Activated gamma-delta T cell treated with anti-CD3 and anti-CD28 coated beads, Interleukin-2, amount 50 U/mL, for 16 hours (primary cell): Measurements from ENCODE around the gene CIC.
A peak's percentile ranks its signal among the peaks of the same experiment; 100 is the strongest.

ENCODE experiments used
- DNase-seq: peaks from one replicate; pipeline ENCODE4 v3.0.0-alpha.2; 2020; ENCODE audit warnings: low read depth

CIC gene

DNA sequence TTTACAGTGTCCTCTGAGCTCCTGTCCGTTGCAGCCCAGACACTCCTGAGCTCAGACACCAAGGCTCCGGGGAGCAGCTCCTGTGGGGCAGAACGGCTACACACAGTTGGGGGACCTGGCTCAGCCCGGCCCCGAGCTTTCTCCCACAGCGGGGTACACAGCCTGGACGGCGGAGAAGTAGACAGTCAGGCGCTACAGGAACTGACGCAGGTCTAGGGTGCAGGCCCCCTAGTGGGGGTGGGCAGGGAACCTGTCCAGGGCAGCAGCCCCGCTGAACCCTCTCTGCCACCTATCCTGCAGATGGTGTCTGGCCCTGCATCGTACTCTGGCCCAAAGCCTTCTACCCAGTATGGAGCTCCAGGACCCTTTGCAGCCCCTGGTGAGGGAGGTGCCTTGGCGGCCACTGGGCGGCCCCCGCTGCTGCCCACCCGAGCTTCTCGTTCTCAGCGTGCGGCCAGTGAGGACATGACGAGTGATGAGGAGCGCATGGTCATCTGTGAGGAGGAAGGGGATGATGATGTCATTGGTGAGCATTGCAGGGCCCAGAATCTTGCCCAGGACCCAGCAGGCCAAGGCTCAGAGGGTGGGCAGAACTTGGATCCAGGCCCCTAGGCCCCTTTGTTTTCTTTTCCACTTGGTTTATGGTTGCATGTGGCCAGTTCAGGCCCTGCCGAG is 20.0 kb downstream of the CIC start:
- no peak for DNase-seq

DNA sequence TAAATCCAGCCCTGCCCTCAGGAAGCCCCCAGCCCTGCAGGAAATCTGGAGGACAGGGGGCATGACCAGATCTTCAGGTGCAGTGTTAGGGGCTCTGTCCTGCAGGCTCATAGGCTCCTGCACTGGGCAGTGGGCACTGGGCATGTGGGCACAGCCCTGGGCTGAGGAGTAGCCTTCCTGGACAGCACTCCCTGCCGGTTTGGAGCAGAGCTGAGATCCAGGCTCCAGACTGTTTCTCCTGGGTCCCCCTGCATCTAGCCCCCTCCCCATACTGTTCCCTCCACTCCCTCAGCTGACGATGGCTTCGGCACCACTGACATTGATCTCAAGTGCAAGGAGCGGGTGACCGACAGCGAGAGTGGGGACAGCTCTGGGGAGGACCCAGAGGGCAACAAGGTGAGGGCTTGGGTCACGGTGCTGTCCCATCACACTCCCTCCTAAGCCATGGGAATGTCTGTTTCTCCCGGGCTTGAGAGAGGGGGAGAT is 20.5 kb downstream of the CIC start:
- DNase-seq: no peak

DNA sequence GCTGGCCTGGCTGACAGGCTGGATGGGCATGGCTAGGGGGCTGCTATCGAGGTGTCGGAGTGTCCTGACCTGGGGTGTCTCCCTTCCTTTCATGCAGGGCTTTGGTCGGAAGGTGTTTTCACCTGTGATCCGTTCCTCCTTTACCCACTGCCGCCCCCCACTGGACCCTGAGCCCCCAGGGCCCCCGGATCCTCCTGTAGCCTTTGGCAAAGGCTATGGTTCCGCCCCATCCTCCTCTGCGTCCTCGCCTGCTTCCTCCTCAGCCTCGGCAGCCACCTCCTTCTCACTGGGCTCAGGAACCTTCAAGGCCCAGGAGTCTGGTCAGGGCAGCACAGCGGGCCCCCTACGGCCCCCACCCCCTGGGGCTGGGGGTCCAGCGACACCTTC is 21.1 kb downstream of the CIC start:
- no peak for DNase-seq

DNA sequence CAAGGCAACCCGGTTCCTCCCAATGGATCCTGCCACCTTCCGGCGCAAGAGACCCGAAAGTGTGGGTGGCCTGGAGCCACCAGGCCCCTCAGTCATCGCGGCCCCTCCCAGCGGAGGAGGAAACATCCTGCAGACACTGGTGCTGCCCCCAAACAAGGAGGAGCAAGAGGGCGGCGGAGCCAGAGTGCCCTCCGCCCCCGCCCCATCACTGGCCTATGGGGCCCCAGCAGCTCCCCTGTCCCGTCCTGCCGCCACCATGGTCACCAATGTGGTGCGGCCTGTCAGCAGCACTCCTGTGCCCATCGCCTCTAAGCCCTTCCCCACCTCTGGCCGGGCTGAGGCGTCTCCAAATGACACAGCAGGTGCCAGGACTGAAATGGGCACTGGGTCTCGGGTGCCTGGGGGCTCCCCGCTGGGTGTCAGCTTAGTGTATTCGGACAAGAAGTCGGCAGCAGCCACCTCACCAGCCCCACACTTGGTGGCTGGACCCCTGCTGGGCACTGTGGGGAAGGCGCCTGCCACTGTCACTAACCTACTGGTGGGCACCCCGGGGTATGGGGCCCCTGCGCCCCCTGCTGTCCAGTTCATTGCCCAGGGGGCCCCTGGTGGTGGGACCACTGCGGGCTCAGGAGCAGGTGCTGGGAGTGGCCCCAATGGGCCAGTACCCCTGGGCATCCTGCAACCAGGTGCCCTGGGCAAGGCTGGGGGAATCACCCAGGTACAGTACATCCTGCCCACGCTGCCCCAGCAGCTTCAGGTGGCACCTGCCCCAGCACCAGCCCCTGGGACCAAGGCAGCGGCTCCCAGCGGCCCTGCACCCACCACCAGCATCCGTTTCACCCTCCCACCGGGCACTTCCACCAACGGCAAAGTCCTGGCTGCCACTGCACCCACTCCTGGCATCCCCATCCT is 21.7 kb downstream of the CIC start:
- DNase-seq: peak; percentile 58

DNA sequence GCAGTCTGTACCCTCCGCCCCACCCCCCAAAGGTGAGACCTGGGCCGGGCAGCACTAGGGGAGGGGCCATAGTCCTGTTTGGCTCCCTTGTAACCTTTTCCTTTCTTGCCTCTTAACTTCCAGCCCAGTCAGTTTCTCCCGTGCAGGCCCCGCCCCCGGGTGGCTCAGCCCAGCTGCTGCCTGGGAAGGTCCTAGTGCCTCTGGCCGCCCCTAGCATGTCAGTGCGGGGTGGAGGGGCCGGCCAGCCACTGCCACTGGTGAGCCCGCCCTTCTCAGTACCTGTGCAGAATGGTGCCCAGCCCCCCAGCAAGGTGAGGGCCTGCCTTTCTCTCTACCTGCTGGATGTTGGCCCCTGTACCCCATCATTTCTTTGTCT is 22.4 kb downstream of the CIC start:
- DNase-seq: no peak

DNA sequence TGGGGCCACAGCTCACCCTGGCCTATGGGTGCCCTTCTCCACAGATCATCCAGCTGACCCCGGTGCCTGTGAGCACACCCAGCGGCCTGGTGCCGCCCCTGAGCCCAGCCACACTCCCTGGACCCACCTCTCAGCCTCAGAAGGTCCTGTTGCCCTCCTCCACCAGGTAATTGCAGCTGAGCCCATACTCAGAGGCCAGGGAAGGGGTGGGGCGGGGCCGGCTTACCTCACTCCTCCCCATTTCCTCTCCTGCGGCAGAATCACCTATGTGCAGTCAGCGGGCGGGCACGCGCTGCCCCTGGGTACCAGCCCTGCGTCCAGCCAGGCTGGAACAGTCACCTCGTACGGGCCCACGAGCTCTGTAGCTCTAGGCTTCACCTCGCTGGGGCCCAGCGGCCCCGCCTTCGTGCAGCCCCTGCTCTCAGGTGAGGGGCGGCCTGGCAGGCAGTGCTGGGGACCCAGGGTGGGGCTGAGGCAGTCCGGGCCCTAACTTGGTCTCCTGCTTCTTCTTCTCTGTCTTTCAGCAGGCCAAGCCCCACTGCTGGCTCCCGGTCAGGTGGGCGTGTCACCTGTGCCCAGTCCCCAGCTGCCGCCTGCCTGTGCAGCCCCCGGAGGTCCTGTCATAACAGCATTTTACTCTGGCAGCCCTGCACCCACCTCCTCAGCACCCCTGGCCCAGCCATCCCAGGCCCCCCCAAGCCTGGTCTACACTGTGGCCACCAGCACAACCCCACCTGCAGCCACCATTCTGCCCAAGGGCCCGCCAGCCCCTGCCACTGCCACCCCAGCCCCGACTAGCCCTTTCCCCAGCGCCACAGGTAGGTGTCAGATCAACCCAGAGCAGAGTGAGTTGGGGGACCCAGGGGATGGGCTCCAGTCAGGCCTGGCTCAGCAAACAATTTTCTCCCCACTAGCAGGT is 23.2 kb downstream of the CIC start:
- no peak for DNase-seq

GRCh38 chr19:42292963-42293362 is 23.9 kb downstream of the CIC start:
- DNase-seq: no peak

DNA sequence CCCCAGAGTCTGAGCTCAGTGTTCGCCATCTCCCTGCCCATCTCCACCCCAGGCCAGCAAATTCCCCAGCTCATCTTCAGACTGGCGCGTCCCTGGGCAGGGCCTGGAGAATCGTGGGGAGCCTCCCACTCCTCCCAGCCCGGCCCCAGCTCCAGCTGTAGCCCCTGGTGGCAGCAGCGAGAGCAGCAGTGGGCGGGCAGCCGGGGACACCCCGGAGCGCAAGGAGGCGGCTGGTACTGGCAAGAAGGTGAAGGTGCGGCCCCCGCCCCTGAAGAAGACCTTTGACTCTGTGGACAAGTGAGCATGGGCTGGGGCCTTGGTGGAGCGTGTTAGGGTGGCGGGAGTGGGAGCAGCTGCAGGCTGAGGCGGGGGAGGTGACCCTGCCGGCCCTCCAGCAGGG is 24.5 kb downstream of the CIC start:
- DNase-seq: no peak

DNA sequence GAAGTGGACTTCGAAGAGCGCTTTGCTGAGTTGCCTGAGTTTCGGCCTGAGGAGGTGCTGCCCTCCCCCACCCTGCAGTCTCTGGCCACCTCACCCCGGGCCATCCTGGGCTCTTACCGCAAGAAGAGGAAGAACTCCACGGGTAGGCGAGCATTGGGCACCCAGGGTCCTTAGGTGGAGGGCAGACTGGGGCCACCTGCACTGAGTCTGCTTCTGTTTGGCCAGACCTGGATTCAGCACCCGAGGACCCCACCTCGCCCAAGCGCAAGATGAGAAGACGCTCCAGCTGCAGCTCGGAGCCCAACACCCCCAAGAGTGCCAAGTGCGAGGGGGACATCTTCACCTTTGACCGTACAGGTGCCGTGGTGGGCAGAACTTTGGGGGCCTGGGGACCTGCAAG is 24.9 kb downstream of the CIC start:
- no peak for DNase-seq

GRCh38 chr19:42294471-42295137 is 25.6 kb downstream of the CIC start:
- DNase-seq: no peak

- DNase-seq: no peak
Observed at GRCh38 chr19:42295342-42295741, 26.3 kb downstream of the CIC start.

GRCh38 chr19:42295831-42296525 is 26.9 kb downstream of the CIC start:
- DNase-seq: peak; percentile 87

DNA sequence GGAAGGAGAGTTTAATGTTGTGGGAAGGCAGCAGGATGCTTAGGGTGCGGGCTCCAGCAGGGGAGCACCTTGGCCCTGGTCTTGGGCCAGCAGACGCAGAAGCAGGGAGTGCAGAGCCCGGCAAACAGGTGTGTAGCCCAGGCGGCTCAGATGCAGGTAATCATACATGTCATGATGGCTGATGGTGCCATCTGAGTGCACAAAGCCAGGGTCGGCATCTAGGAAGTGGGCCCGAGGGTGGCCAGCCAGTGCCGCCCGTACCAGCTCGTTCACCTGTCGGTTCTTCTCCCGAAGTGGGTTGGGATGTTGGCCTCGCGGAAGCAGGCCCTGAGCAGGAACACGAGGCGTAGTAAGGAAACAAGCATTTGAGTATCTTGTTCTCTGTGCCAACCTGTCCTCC is 28.0 kb downstream of the CIC start:
- DNase-seq: no peak

GRCh38 chr19:42301646-42302203 is 32.7 kb downstream of the CIC start, which contains the start of gene PRR19:
TSS of gene PRR19 (plus strand) at chr19:42302132. CDS start at chr19:42309585, 7,453 bp downstream.
- DNase-seq: no peak

DNA sequence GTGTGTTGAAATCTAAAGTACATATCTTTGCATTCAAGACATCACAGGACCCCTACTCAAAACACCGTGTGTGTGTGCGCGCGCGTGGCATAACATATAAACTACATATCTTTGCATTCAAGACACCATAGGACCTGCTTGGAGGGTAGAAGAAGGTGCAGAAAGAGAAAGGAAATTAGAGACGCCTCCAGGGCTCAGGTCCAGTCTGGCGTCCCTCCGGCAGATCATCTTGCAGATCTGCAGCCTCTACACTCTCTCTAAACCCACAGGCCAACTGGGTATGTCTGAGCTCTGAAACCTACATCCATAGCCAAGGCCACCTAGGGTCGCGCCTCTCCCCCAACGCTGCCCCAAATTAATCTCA is 34.0 kb downstream of the CIC start:
- no peak for DNase-seq

- DNase-seq: no peak
Observed at GRCh38 chr19:42303876-42304275, 34.8 kb downstream of the CIC start.

DNA sequence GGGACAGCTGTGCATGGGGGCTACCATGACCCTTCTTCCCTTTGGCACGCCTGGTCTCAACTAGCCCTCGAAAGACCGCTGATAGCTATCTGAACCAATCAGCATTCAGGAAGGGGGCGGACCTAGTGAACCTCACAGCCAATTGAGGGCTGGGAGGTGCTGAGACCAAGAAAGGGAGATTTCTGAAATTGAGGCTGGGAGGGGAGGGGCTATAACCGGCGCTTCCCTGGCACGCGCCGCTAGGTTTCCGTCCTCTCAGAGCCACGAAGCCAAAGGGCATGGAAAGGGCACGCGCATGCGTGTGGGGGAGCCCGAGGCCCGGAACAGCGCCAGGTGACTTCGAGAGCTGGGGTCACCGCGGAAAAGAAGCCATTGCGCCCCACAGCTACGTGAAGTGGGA is 37.6 kb downstream of the CIC start:
- no peak for DNase-seq

DNA sequence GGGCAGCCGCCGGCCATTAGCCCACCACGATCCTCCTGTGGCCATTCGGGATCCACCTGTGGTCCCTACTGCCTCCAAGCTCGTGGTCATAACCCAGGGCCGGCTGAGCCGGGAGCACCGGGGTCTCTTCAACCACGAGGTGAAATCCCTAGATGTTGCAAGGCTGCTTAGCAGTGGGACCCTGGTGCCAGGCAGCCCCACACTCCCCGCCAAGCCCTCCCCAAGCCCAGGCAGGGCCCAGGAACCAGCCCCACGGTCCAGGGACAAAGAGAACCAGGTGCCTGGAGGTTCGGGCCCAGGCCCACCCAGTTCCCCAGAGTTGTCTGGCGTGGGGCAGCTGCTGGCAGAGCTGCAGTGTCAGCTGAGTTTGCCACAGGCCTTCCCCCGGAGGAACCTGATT is 40.6 kb downstream of the CIC start:
- DNase-seq: no peak

DNA sequence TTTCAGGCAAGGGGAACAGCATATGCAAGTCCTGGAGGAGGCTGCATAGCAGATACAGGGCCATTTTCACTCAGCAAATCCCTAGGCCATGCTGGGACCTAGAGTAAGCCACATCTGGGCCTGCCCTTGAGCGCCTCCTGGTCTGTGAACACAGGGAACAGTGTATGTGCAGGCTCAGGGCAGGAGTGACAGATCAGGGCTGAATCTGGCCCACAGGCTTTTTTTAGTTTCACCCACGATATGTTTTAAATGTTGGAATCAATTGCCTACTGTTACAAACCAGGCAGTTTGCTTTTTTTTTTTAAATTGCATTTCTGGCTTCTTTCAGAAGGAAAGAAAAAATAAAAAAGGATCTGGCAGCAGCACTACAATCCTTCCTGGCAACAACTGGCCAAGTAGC is 42.6 kb downstream of the CIC start:
- no peak for DNase-seq

DNA sequence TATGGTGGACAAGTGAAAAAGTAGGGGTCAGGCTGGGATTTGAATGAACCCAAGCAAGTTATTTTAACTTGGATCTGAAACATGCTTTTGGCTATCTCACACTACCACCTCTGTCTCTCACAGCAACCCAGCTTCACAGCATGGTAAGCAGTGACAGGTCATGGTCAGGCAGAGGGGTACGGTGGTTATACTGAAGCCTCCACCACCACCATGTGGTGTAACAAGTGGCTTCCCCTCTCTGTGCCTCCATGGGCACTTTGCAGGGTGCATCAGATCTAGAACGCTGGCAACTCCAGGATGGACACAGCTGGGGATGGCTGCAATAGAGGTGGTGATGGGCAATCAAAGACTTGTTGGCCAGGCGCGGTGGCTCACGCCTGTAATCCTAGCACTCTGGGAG is 43.3 kb downstream of the CIC start:
- no peak for DNase-seq
